ENCODE data around the gene SH3BP5L.

The SH3BP5L gene

DNA sequence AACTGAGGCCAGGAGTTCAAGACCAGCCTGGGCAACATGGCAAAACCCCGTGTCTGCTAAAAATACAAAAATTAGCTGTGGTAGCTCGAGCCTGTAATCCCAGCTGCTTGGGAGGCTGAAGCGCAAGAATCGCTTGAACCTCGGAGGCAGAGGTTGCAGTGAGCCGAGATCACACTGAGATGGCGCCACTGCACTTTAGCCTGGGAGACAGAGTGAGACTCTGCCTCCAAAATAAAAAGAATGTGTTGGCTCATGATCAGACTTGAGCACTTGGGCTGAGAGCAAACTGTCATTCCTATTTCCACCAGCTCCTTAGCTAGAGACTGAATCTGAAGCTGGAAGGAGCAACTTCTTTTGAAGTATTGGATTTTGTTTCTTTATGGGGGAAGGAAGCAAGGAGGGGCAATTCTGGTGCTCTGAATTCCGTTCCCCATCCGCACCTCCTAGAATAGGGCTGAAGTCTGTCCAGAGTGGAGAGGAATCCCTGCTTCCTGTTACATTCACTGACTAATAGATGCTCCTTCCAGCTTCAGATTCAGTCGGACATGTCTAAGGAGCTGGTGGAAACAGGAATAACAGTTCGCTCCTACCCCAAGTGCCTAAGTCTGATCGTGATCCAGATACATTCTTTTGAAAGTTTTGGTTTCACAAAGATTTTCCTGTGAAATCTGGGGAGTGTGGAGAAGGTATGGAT, 16.1 kb upstream of the SH3BP5L start:
- ChIA-PET POLR2A (interaction anchor here (0.8 kb wide), 1 partner anchor 17 kb away, joined by 3 read pairs; the partner anchor contains the start of gene ZNF692), CTCF (interaction anchor here (0.9 to 5.4 kb wide), 14 partner anchors 8 to 85 kb away, joined by 3 to 53 read pairs (median 6); partner anchors contain the start of gene ZNF692)
- Histone ChIP-seq H3K27me3 (replicated peaks in 2 of 5; ENCODE audit: control insufficient read depth in 4 of 5, insufficient read depth in 5 of 5, low read length in 4 of 5) (no peaks in the 10 kb centered on the region), H3K9me3 (ENCODE audit: control extremely low read depth in 1 of 5, control insufficient read depth in 4 of 5, insufficient read depth in 2 of 5, low read depth in 1 of 5, low read length in 4 of 5) (no peaks in the 10 kb centered on the region), H3K4me3 (ENCODE audit: control insufficient read depth in 1 of 7, extremely low read depth in 1 of 7, insufficient read depth in 4 of 7, low read depth in 2 of 7, low read length in 6 of 7) (no peak overlapping the region), H3K27ac (ENCODE audit: insufficient read depth in 1 of 2, low read depth in 1 of 2, low read length in 2 of 2, poor library complexity in 1 of 2, severe bottlenecking in 2 of 2) (no peak overlapping the region), H3K36me3 (ENCODE audit: control insufficient read depth in 4 of 4, insufficient read depth in 4 of 4, low read length in 3 of 4) (peaks cover 3 to 44% (median 29%) of the 10 kb centered on the region in 4 experiments), H3K4me1 (ENCODE audit: control extremely low read depth in 1 of 4, control insufficient read depth in 4 of 4, insufficient read depth in 4 of 4, low read length in 3 of 4) (peaks cover 0 to 34% (median 24%) of the 10 kb centered on the region in 4 experiments)
- peak; percentile 44 to 75 (median 74) for DNase-seq
- WGBS (ENCODE audit: insufficient coverage), result 64% methylated on average over 9 of the region's 12 CpGs

DNA sequence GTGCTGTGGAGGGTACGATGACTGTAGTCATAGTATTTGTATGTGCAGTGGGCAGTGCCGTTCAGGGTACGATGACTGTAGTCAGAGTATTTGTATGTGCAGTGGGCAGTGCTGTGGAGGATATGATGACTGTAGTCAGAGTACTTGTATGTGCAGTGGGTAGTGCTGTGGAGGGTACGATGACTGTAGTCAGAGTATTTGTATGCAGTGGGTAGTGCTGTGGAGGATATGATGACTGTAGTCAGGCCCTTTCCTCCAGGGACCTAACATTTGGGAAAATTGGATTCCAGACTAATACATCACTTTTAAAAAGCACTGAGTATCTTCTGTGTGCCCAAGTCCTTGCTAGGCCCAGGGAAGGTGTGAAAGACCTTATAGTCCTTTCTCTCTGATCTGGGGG, 15.2 kb upstream of the SH3BP5L start:
- no peak overlapping the region for H3K4me3 ChIP-seq (ENCODE audit: control insufficient read depth in 1 of 7, extremely low read depth in 1 of 7, insufficient read depth in 4 of 7, low read depth in 2 of 7, low read length in 6 of 7)
- peaks cover 3 to 35% (median 20%) of the 10 kb centered on the region in 4 experiments for H3K36me3 ChIP-seq (ENCODE audit: control insufficient read depth in 4 of 4, insufficient read depth in 4 of 4, low read length in 3 of 4)
- no peaks in the 10 kb centered on the region for H3K9me3 ChIP-seq (ENCODE audit: control extremely low read depth in 1 of 5, control insufficient read depth in 4 of 5, insufficient read depth in 2 of 5, low read depth in 1 of 5, low read length in 4 of 5)
- CTCF ChIA-PET, result interaction anchor here (0.9 to 5.4 kb wide), 12 partner anchors 8 to 85 kb away, joined by 3 to 53 read pairs (median 6); partner anchors contain the start of gene ZNF692
- 80% methylated on average over 1 of the region's 4 CpGs for WGBS (ENCODE audit: insufficient coverage)
- H3K27ac ChIP-seq (ENCODE audit: insufficient read depth in 1 of 2, low read depth in 1 of 2, low read length in 2 of 2, poor library complexity in 1 of 2, severe bottlenecking in 2 of 2), result no peak overlapping the region
- no peaks in the 10 kb centered on the region for H3K27me3 ChIP-seq (replicated peaks in 2 of 5; ENCODE audit: control insufficient read depth in 4 of 5, insufficient read depth in 5 of 5, low read length in 4 of 5)
- POLR2A ChIA-PET, result no interaction called here
- DNase-seq, result no peak
- H3K4me1 ChIP-seq (ENCODE audit: control extremely low read depth in 1 of 4, control insufficient read depth in 4 of 4, insufficient read depth in 4 of 4, low read length in 3 of 4), result peaks cover 0 to 35% (median 24%) of the 10 kb centered on the region in 4 experiments

DNA sequence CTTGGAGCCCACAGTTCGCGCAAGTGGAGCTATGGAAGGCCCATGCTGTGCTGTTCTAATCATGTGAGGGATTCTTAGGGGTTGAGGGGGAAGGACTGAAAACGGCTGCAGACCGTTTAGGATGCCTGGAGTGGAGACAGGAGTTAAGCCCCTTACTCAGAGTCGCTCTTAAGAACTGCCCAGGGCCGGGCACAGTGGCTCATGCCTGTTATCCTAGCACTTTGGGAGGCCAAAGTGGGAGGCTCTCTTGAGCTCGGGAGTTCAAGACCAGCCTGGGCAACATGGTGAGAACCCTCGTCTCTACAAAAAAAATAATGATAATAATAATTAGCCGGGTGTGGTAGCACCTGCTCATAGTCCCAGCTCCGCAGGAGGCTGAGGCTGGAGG, 13.4 kb upstream of the SH3BP5L start:
- 0% methylated on average over 4 of the region's 10 CpGs for WGBS (ENCODE audit: insufficient coverage)
- Histone ChIP-seq H3K27ac (ENCODE audit: insufficient read depth in 1 of 2, low read depth in 1 of 2, low read length in 2 of 2, poor library complexity in 1 of 2, severe bottlenecking in 2 of 2) (peak overlapping the region; percentile 91 to 97), H3K4me3 (ENCODE audit: control insufficient read depth in 1 of 7, extremely low read depth in 1 of 7, insufficient read depth in 4 of 7, low read depth in 2 of 7, low read length in 6 of 7) (peak overlapping the region; percentile 78 to 93 (median 87)), H3K36me3 (ENCODE audit: control insufficient read depth in 4 of 4, insufficient read depth in 4 of 4, low read length in 3 of 4) (peaks cover 0 to 18% (median 6%) of the 10 kb centered on the region in 4 experiments), H3K4me1 (ENCODE audit: control extremely low read depth in 1 of 4, control insufficient read depth in 4 of 4, insufficient read depth in 4 of 4, low read length in 3 of 4) (peaks cover 7 to 46% (median 31%) of the 10 kb centered on the region in 4 experiments), H3K27me3 (replicated peaks in 2 of 5; ENCODE audit: control insufficient read depth in 4 of 5, insufficient read depth in 5 of 5, low read length in 4 of 5) (no peaks in the 10 kb centered on the region), H3K9me3 (ENCODE audit: control extremely low read depth in 1 of 5, control insufficient read depth in 4 of 5, insufficient read depth in 2 of 5, low read depth in 1 of 5, low read length in 4 of 5) (no peaks in the 10 kb centered on the region)
- CTCF ChIA-PET, result interaction anchor here (0.9 to 2.2 kb wide), 6 partner anchors 11 to 87 kb away, joined by 3 to 14 read pairs (median 6); partner anchors contain the start of gene ZNF692
- POLR2A ChIA-PET, result interaction anchor here (1.0 to 2.5 kb wide), 2 partner anchors 20 to 34 kb away, joined by 3 to 17 read pairs; partner anchors contain the start of gene ZNF692
- no peak for DNase-seq

GRCh38 chr1:248838357-248839167, 12.8 kb upstream of the SH3BP5L start:
- Histone ChIP-seq H3K4me1 (ENCODE audit: control extremely low read depth in 1 of 4, control insufficient read depth in 4 of 4, insufficient read depth in 4 of 4, low read length in 3 of 4) (peaks cover 11 to 52% (median 34%) of the 10 kb centered on the region in 4 experiments), H3K4me3 (ENCODE audit: control insufficient read depth in 1 of 7, extremely low read depth in 1 of 7, insufficient read depth in 4 of 7, low read depth in 2 of 7, low read length in 6 of 7) (peak overlapping the region; percentile 78 to 93 (median 87)), H3K36me3 (ENCODE audit: control insufficient read depth in 4 of 4, insufficient read depth in 4 of 4, low read length in 3 of 4) (peaks cover 0 to 15% (median 6%) of the 10 kb centered on the region in 4 experiments), H3K27ac (ENCODE audit: insufficient read depth in 1 of 2, low read depth in 1 of 2, low read length in 2 of 2, poor library complexity in 1 of 2, severe bottlenecking in 2 of 2) (peak overlapping the region; percentile 91 to 97), H3K27me3 (replicated peaks in 2 of 5; ENCODE audit: control insufficient read depth in 4 of 5, insufficient read depth in 5 of 5, low read length in 4 of 5) (no peaks in the 10 kb centered on the region), H3K9me3 (ENCODE audit: control extremely low read depth in 1 of 5, control insufficient read depth in 4 of 5, insufficient read depth in 2 of 5, low read depth in 1 of 5, low read length in 4 of 5) (no peaks in the 10 kb centered on the region)
- peak; percentile 92 to 96 (median 96) for DNase-seq
- ChIA-PET CTCF (interaction anchor here (0.9 to 2.2 kb wide), 11 partner anchors 10 to 88 kb away, joined by 3 to 14 read pairs (median 5); partner anchors contain the start of genes SH3BP5L and ZNF692), POLR2A (interaction anchor here (1.0 to 2.5 kb wide), 5 partner anchors 11 to 35 kb away, joined by 3 to 17 read pairs (median 6); partner anchors contain the start of genes SH3BP5L and ZNF692)
- WGBS (ENCODE audit: insufficient coverage), result under 1% methylated on average over 65 of the region's 82 CpGs

DNA sequence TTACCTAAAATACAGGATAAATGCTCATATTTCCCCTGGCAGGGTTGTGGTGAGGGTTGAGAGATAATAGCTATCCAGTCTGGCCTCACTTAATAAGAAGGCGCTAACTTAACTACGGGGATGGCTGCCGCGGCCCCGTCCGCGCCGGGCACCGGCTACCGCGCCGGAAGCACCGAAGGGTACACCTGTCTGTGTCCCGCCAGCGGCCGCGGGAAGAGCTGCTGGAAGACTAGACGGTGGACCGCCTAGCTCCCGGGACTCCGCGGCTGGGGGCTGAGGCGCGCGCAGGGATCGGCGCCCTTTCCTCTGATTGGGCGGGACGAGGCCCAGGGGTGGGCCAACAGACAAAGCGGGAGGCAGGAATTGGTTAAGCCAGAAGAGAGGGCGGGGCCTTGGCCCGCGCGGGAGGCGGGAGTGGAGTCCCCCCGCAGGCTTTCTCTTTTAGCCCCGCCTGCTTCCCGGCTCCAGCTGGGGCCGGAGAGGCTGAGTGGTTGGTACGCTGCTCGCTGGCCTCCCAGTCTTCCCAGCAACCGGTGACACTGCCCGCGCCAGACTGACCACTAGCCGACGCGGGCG, 12.2 kb upstream of the SH3BP5L start, which contains the start of gene ZNF672:
Gene ZNF672 (plus strand): TSS at position 444 of the 576 bp plus-strand sequence. CDS start 9,051 bp downstream, outside the sequence.
- POLR2A ChIA-PET, result interaction anchor here (1.5 to 2.5 kb wide), 4 partner anchors 11 to 21 kb away, joined by 4 to 17 read pairs (median 11); partner anchors contain the start of genes SH3BP5L and ZNF692
- Histone ChIP-seq H3K4me3 (ENCODE audit: control insufficient read depth in 1 of 7, extremely low read depth in 1 of 7, insufficient read depth in 4 of 7, low read depth in 2 of 7, low read length in 6 of 7) (peak within 1 kb of the TSS; percentile 78 to 93 (median 87)), H3K4me1 (ENCODE audit: control extremely low read depth in 1 of 4, control insufficient read depth in 4 of 4, insufficient read depth in 4 of 4, low read length in 3 of 4) (peaks cover 11 to 54% (median 35%) of the 10 kb centered on the region in 4 experiments), H3K36me3 (ENCODE audit: control insufficient read depth in 4 of 4, insufficient read depth in 4 of 4, low read length in 3 of 4) (peaks cover 0 to 10% (median 5%) of the 10 kb centered on the region in 4 experiments), H3K27me3 (replicated peaks in 2 of 5; ENCODE audit: control insufficient read depth in 4 of 5, insufficient read depth in 5 of 5, low read length in 4 of 5) (no peaks in the 10 kb centered on the region), H3K9me3 (ENCODE audit: control extremely low read depth in 1 of 5, control insufficient read depth in 4 of 5, insufficient read depth in 2 of 5, low read depth in 1 of 5, low read length in 4 of 5) (no peaks in the 10 kb centered on the region), H3K27ac (ENCODE audit: insufficient read depth in 1 of 2, low read depth in 1 of 2, low read length in 2 of 2, poor library complexity in 1 of 2, severe bottlenecking in 2 of 2) (peak within 1 kb of the TSS; percentile 91 to 97)
- CTCF ChIA-PET, result interaction anchor here (0.8 to 2.0 kb wide), 13 partner anchors 9 to 140 kb away, joined by 3 to 10 read pairs (median 4); partner anchors contain the start of genes SH3BP5L and ZNF692
- WGBS (ENCODE audit: insufficient coverage), result 0% methylated on average over 41 of the region's 48 CpGs
- peak; percentile 92 to 96 (median 95) for DNase-seq
